HTR-8/SVneo (cell line): ENCODE results near the gene PRDM11.
"Not testable (repeated sequence)": the region's sequence is repeated elsewhere in the genome, so short reads cannot be mapped to it uniquely, and the experiment has no call there.

Experiments used
- DNase-seq: peaks from one replicate; pipeline ENCODE4 v3.0.0; 2011; ENCODE audit warnings: low spot score, mixed read lengths; ENCODE audit not compliant: insufficient read length
- FAIRE-seq: peaks from 2 replicates; lab custom pipeline; 2011; peaks lifted over from hg19 to GRCh38; lab: Jason Lieb, UNC

PRDM11 gene

DNA sequence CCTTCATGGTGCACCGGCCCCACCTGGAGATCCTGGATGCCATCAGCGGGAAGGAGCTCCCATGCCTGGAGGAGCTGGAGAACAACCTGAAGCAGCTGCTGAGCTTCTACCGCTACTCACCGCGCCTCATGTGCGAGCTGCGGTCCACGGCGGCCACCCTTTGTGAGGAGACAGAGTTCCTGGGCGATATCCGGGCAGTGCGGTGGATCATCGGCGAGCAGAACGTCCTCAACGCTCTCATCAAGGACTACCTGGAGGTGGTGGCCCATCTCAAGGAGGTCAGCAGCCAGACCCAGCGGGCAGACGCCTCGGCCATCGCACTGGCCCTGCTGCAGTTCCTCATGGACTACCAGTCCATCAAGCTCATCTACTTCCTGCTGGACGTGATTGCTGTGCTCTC is 80.5 kb downstream of the PRDM11 start:
- no peak for DNase-seq
- FAIRE-seq: no peak

DNA sequence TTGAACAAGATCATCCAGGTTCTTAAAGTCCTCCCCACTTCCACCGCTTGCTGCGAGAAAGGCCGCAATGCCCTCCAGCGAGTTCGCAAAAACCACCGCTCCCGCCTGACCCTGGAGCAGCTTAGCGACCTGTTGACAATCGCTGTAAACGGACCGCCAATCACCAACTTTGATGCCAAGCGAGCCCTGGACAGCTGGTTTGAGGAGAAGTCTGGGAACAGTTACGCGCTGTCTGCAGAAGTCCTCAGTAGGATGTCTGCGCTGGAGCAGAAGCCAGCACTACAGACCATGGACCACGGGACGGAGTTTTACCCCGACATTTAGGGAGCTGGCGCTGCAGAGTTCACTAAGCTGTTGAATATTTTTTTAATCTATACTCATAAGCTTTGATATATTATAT is 81.4 kb downstream of the PRDM11 start:
- no peak for DNase-seq
- FAIRE-seq: no peak

DNA sequence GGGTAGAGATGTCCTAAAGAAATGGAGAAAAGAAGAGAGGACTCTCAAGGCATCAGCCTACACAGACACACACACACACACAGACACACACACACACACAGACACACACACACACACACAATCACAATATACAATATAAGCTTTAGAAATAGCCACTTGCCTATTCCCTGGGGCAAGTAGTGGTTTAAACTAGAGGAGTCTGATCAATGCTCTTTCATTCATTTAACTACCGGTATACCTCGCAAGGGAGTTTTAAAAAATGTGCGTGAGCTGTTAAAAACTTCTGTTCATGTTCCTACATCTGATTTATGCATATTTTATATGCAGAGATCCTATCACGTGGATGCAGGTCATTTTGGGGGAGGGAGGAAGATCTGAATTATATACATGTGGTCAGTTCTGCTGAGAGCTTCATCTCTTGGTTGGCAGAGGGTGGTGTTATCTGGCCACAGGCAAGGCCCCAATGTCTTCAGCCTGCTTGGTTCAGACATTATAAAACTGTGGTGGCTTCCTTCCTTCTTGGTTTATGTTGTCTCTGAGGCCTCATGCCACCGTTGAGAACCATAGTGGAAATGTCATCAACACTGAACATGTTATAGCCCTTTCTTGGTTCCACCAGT is 83.1 kb downstream of the PRDM11 start:
- FAIRE-seq (no peak), DNase-seq (no peak)

- DNase-seq: no peak
- no peak for FAIRE-seq
Observed at GRCh38 chr11:45232341-45233080, 86.1 kb downstream of the PRDM11 start.

- DNase-seq (peak; percentile 79), FAIRE-seq (peak; percentile 79)
Observed at GRCh38 chr11:45233121-45233803, 86.8 kb downstream of the PRDM11 start.

DNA sequence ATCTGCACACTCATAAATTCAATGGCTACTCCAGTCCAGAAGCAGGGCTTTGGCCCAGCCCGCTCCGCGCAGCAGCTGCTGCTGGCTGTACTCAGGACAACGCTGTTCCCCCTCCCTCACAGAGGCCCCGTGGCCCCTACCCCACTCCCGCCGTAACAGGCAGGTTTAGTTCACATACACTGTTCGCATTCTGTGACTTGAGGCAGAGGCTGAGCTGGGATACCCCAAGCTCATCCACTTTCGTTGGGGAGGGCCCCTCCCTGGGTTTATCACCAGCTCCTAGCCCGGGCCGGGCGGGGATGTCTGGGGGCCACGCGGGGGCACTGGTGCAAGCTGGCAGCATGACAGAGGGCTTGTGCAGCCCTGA is 87.3 kb downstream of the PRDM11 start:
- DNase-seq: no peak
- no peak for FAIRE-seq

GRCh38 chr11:45234306-45235006 is 88.0 kb downstream of the PRDM11 start:
- DNase-seq (no peak), FAIRE-seq (no peak)

GRCh38 chr11:45237711-45238315 is 91.4 kb downstream of the PRDM11 start:
- FAIRE-seq (no peak), DNase-seq (no peak)

DNA sequence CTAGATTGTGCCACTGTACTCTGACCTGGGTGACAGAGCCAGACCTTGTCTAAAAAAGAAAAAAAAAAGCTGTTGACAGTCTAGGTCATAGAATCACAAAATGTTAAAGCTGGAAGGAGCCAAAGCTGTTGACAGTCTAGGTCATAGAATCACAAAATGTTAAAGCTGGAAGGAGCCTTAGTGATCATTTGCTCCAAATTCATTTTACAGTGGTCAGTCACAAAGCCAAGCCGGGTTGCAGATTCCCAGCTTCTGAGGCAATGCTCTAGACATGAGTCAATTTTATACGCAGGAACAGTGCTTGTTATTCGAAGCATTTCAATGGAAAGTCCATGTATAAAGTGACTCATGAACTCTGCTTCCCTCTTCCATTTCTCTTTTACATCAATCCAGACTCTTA is 92.3 kb downstream of the PRDM11 start:
- FAIRE-seq (no peak), DNase-seq (peak; percentile 37)

DNA sequence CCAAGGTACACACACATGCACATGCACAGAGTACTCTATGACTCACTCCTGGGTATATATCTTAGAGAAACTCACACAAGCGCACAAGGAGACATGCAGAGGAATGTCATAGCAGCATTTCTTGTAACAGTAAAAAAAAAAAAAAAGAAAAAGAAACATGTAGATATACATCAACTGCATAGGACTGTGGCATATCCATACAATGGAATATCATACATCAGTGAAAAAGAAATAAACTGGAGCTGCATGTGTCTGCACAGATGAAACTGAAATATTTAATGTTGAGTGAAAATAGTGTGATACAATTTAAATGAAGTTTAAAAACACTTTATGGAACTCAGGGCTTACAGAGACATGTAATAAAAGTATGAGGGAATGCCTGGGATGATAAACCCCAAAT is 93.3 kb downstream of the PRDM11 start:
- FAIRE-seq (no peak), DNase-seq (no peak)

GRCh38 chr11:45243967-45244366 is 97.5 kb downstream of the PRDM11 start:
- no peak for FAIRE-seq
- no peak for DNase-seq

- DNase-seq: no peak
- no peak for FAIRE-seq
Observed at GRCh38 chr11:45245218-45246045, 99.0 kb downstream of the PRDM11 start.

DNA sequence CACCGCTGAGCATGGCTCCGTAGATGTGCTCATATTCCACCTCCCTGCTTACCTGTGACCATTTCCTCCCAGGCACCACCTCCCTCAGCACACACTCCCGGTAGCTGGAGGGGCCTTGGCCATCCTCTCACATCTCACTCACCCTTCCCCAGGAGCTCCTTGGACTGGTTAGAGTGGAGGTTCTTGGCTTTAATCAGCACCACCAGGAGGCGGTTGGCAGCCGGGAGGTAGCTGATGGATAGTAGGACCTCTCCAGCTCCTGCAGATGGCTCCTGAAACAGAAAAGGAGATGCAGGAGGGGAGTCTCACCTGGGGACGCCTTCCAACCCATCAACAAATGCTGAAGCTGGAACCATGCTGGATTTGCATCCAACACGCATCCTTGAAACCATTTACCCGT is 99.8 kb downstream of the PRDM11 start:
- DNase-seq (no peak), FAIRE-seq (no peak)

DNA sequence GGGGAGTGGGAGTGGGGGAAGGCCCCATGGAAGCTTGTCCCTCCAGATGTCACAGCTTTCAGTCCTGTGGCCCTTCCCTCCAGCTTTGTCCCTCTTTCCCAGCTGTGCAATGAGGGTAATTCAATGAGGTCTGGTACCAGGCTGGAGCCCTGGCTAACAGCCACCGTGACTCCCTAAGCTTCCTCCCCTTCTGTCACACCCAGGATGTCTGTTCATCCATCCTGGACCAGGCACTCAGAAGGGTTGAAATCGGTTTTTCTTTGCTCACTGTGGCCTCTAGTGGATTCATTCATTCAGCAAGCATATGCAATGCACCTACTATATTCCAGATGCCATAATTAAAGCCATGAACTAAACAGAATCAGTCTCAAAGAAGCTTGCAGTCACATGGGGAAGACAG is 101.0 kb downstream of the PRDM11 start:
- no peak for FAIRE-seq
- DNase-seq: no peak

DNA sequence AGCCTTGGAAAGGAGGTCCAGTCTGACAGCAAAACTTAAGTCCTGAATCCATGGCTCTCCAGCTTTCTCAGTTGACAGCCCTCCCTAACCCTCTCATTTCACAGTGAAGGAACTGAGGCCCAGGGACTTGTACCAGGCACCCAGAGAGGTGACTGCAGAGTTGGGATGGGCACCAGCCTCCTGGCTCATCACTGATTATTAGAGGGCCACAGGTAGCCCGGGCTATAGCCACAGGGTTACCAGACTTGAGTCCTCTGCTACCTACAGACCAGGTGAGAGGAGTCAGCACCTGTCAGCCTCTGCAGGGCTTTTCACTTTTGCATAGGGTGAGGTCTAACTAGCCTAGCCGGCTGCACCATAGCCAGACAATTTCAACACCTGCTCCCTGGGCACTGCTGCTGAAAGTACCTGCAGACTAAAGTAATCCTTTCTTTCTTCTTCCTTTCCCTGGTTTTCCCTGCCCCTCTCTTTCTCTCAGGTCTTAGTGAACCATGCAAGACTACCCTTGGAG is 102.1 kb downstream of the PRDM11 start:
- FAIRE-seq: no peak
- no peak for DNase-seq

GRCh38 chr11:45249372-45249771 is 102.9 kb downstream of the PRDM11 start:
- not testable (repeated sequence) for FAIRE-seq, DNase-seq

DNA sequence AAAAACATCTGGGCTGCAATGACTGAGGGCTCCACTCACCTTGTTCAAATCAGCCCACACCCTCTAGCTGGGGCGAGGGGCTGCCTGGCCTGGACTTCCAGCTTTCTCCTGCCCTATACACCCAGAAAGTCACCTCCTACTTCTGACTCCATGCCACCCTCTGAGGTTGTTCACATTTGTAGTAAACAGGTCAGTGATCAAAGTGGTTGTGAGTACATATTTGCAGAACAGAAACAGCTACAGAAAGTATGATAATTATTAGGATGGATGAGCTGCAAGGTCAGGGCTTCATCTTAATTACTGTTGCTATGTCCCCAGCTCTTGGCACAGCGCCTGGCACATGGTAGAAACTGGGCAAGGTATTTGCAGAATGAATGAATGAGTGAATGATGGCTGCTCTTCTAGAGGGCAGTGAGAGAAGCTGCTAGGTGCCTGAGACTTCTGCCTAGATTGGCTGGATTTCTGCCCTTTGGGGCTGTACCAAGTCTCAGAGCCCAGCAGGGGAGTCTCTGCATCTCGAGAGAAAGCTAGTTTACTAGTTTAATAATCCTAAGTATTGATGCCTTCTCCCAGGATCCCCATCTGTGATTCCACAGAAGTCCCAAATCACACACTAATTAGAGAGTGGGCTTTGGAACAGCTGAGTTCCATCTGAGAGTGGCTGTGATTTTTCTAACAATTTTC is 103.7 kb downstream of the PRDM11 start:
- FAIRE-seq (no peak), DNase-seq (no peak)

DNA sequence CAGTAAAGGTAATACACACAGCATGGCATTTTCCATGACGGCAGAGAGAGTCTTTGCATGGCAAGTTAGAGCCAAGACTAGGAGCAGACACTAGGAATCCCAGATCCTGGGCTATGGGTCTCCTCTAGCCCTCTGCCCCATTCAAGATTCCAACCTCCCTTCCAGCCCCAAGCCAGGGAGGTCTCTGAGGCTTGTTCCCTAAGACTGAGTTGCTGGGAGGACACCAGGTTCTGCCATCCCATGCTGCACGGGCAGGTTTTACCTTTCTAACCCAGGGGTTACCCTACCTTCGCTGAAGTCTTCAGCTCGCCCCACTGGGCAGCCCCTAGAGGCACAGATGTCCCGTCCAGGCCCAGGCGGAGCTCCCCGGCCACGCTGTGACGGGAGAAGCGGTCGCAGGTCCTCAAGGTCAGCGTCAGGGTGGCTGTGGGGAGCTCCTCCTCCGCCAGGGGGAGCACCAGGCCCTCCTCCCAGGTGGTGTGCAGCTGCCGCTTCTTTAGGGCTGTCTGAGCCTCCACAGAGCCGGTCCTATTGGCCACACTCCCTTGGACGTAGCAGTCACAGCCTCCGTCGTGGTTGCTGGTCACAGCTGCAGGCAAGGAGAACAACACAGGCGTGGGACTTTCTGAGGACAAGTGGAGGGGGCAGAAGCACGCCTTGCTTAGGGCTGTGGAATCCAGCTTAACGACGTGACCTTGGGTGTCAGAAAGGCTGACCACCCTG is 105.9 kb downstream of the PRDM11 start:
- peak; percentile 45 for DNase-seq
- peak; percentile 76 for FAIRE-seq
